Caco-2 (cell line): Measurements from ENCODE around the gene ANO3. TPM values are rescaled to one million over a fixed set of nuclear protein-coding genes. Genes with fewer than 3 reads are reported as not detected.

Experiments
- BruUV-seq: library from RNA; stranded (reverse); fragments of 400-500 nt; replicated peaks from 2 replicates; lab custom pipeline; 2021; lab: Mats Ljungman, UMichigan
- CTCF ChIA-PET: fragments of 300-600 bp; sonication (Branson Sonifier 250); formaldehyde crosslinking; loops from one replicate; lab custom pipeline; 2022; ENCODE audit warnings: antibody characterized with exemption; lab: Charles Lee
- POLR2A ChIA-PET: fragments of 300-600 bp; sonication (Branson Sonifier 250); formaldehyde crosslinking; loops from one replicate; lab custom pipeline; 2022; ENCODE audit warnings: antibody characterized with exemption; lab: Charles Lee
- DNase-seq, 2 experiments: peaks; one replicate each; pipeline versions ENCODE4 v3.0.0 to v3.0.0-alpha.2; 2020 to 2022
- H3K27me3 ChIP-seq: replicated peaks from 2 replicates; pipeline ENCODE4 v1.6.0; 2011; ENCODE audit warnings: low read length; ENCODE audit not compliant: control insufficient read depth, insufficient read depth
- H3K36me3 ChIP-seq: 2 replicates; pipeline ENCODE4 v1.5.1; 2011; ENCODE audit warnings: low read length; ENCODE audit not compliant: control insufficient read depth, insufficient read depth
- H3K4me1 ChIP-seq: fragments of 250-450 bp; sonication (Bioruptor Pico); 2 replicates; pipeline ENCODE4 v1.5.1; 2020; ENCODE audit warnings: mild to moderate bottlenecking
- H3K4me3 ChIP-seq: 2 replicates; pipeline ENCODE4 v1.5.1; 2011; ENCODE audit warnings: low read depth, mild to moderate bottlenecking, control low read depth, low read length
- H3K9me3 ChIP-seq: fragments of 250-450 bp; sonication (Bioruptor Pico); 2 replicates; pipeline ENCODE4 v1.5.1; 2020; ENCODE audit warnings: mild to moderate bottlenecking, moderate library complexity
- H3K27ac Mint-ChIP-seq: one replicate; pipeline ENCODE4 v1.8.0; 2022; ENCODE audit warnings: mixed read lengths; ENCODE audit not compliant: unreplicated experiment
- H3K27me3 Mint-ChIP-seq: one replicate; pipeline ENCODE4 v1.8.0; 2022; ENCODE audit warnings: mixed read lengths; ENCODE audit not compliant: insufficient read depth, unreplicated experiment
- H3K36me3 Mint-ChIP-seq: one replicate; pipeline ENCODE4 v1.8.0; 2022; ENCODE audit warnings: mild to moderate bottlenecking, mixed read lengths; ENCODE audit not compliant: insufficient read depth, unreplicated experiment
- H3K4me1 Mint-ChIP-seq: one replicate; pipeline ENCODE4 v1.8.0; 2022; ENCODE audit warnings: low read depth, mixed read lengths; ENCODE audit not compliant: unreplicated experiment
- H3K4me3 Mint-ChIP-seq: one replicate; pipeline ENCODE4 v1.8.0; 2022; ENCODE audit warnings: mild to moderate bottlenecking, moderate library complexity, mixed read lengths; ENCODE audit not compliant: unreplicated experiment
- H3K9me3 Mint-ChIP-seq: one replicate; pipeline ENCODE4 v1.8.0; 2022; ENCODE audit warnings: mixed read lengths; ENCODE audit not compliant: unreplicated experiment
- CTCF ChIP-seq, 2 experiments: fragments of 200-600 bp in 1 of 2; IDR thresholded peaks; 1 replicate in 1 of 2; 2 replicates in 1 of 2; pipeline versions ENCODE4 v1.5.1 to v1.8.0; 2011 to 2022; ENCODE audit warnings: antibody characterized with exemption in 1 of 2, control low read depth in 1 of 2, inconsistent platforms in 1 of 2, low read depth in 1 of 2, low read length in 1 of 2, mild to moderate bottlenecking in 1 of 2, moderate library complexity in 1 of 2; ENCODE audit not compliant: insufficient read depth in 1 of 2, severe bottlenecking in 1 of 2, unreplicated experiment in 1 of 2
- intact Hi-C: fragments of 100-400 bp; cut with micrococcal nuclease; formaldehyde crosslinking; loops from one replicate; pipeline ENCODE4 v1.10.0; 2022; ENCODE audit not compliant: unreplicated experiment
- total RNA-seq: library from RNA; stranded (reverse); gene quantifications from 2 replicates; pipeline ENCODE4 v1.2.3, GENCODE V29; 2022

Gene ANO3
- total RNA-seq, 1 experiment from 2014 or later = not detected

DNA sequence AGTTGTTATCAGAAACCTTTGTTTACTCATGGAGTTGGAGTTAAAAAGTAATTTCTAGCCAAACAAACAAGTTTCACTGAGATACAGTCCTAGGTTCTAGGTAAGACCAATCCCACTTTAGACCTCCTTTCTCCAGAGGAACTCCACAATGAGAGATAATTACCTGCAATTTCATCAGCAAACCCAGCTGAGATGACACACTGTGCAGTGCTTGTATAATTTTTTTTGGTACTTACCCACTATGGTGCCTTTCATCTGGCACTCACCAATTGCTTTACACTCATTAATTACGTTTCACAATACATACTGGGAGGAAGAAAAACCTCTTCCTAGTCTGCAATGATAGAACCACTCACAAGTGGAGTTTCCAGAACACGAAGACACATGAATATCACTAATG lies 242.0 kb downstream of the ANO3 start:
- intact Hi-C loops = no loop called here
- no peak for DNase-seq
- H3K9me3 ChIP-seq = no peaks in the 10 kb centered on the region
- peaks cover 9% of the 10 kb centered on the region for H3K4me1 Mint-ChIP-seq
- H3K36me3 Mint-ChIP-seq = no peaks in the 10 kb centered on the region
- no peak overlapping the region for H3K4me3 Mint-ChIP-seq
- peaks cover 18% of the 10 kb centered on the region for H3K4me1 ChIP-seq
- no peaks in the 10 kb centered on the region for H3K27me3 ChIP-seq
- CTCF ChIA-PET = no interaction called here
- H3K27me3 Mint-ChIP-seq = no peaks in the 10 kb centered on the region
- no TSS peak for BruUV-seq
- H3K36me3 ChIP-seq = no peaks in the 10 kb centered on the region
- no peaks in the 10 kb centered on the region for H3K9me3 Mint-ChIP-seq
- POLR2A ChIA-PET = no interaction called here
- no peak overlapping the region for H3K27ac Mint-ChIP-seq
- no peak overlapping the region for H3K4me3 ChIP-seq
- TF ChIP-seq CTCF (IDR thresholded peaks at IDR 0.05; ENCODE audit: insufficient read depth in 1 of 2, low read depth in 1 of 2, low read length in 1 of 2, severe bottlenecking in 1 of 2, unreplicated experiment in 1 of 2) = no peak

GRCh38 chr11:26575946-26576345 lies 244.0 kb downstream of the ANO3 start:
- H3K36me3 Mint-ChIP-seq = no peaks in the 10 kb centered on the region
- ChIA-PET POLR2A (no interaction called here), CTCF (no interaction called here)
- no peaks in the 10 kb centered on the region for H3K27me3 ChIP-seq
- peaks cover 9% of the 10 kb centered on the region for H3K4me1 Mint-ChIP-seq
- no peaks in the 10 kb centered on the region for H3K9me3 ChIP-seq
- no peaks in the 10 kb centered on the region for H3K36me3 ChIP-seq
- H3K9me3 Mint-ChIP-seq = no peaks in the 10 kb centered on the region
- BruUV-seq = no TSS peak
- no peak overlapping the region for H3K4me3 ChIP-seq
- H3K4me3 Mint-ChIP-seq = no peak overlapping the region
- no peak for DNase-seq
- H3K27ac Mint-ChIP-seq = no peak overlapping the region
- H3K27me3 Mint-ChIP-seq = no peaks in the 10 kb centered on the region
- TF ChIP-seq CTCF (IDR thresholded peaks at IDR 0.05; ENCODE audit: insufficient read depth in 1 of 2, low read depth in 1 of 2, low read length in 1 of 2, severe bottlenecking in 1 of 2, unreplicated experiment in 1 of 2) = no peak
- H3K4me1 ChIP-seq = peaks cover 18% of the 10 kb centered on the region
- intact Hi-C loops = no loop called here

GRCh38 chr11:26578998-26579661 lies 247.2 kb downstream of the ANO3 start:
- no peaks in the 10 kb centered on the region for H3K27me3 ChIP-seq
- H3K27me3 Mint-ChIP-seq = no peaks in the 10 kb centered on the region
- no peaks in the 10 kb centered on the region for H3K4me1 Mint-ChIP-seq
- no peak overlapping the region for H3K4me3 ChIP-seq
- POLR2A ChIA-PET = no interaction called here
- H3K9me3 Mint-ChIP-seq = no peaks in the 10 kb centered on the region
- no peak overlapping the region for H3K27ac Mint-ChIP-seq
- intact Hi-C loops = no loop called here
- no peaks in the 10 kb centered on the region; the same call in 1 of the 2 replicates for H3K4me1 ChIP-seq
- DNase-seq = no peak
- no peak for TF ChIP-seq CTCF (IDR thresholded peaks at IDR 0.05; ENCODE audit: insufficient read depth in 1 of 2, low read depth in 1 of 2, low read length in 1 of 2, severe bottlenecking in 1 of 2, unreplicated experiment in 1 of 2)
- H3K4me3 Mint-ChIP-seq = no peak overlapping the region
- H3K9me3 ChIP-seq = no peaks in the 10 kb centered on the region
- no TSS peak for BruUV-seq
- no peaks in the 10 kb centered on the region for H3K36me3 Mint-ChIP-seq
- no peaks in the 10 kb centered on the region for H3K36me3 ChIP-seq
- CTCF ChIA-PET = no interaction called here
